NCI-H128 (cell line): ENCODE measurements around the gene EFNA3.

Experiments
- DNase-seq: peaks from one replicate; lab custom pipeline; 2025; ENCODE audit not compliant: unreplicated experiment; lab: John Stamatoyannopoulos, UW

EFNA3 gene

GRCh38 chr1:155083052-155083541, 4.5 kb downstream of the EFNA3 start:
- no peak for DNase-seq

DNA sequence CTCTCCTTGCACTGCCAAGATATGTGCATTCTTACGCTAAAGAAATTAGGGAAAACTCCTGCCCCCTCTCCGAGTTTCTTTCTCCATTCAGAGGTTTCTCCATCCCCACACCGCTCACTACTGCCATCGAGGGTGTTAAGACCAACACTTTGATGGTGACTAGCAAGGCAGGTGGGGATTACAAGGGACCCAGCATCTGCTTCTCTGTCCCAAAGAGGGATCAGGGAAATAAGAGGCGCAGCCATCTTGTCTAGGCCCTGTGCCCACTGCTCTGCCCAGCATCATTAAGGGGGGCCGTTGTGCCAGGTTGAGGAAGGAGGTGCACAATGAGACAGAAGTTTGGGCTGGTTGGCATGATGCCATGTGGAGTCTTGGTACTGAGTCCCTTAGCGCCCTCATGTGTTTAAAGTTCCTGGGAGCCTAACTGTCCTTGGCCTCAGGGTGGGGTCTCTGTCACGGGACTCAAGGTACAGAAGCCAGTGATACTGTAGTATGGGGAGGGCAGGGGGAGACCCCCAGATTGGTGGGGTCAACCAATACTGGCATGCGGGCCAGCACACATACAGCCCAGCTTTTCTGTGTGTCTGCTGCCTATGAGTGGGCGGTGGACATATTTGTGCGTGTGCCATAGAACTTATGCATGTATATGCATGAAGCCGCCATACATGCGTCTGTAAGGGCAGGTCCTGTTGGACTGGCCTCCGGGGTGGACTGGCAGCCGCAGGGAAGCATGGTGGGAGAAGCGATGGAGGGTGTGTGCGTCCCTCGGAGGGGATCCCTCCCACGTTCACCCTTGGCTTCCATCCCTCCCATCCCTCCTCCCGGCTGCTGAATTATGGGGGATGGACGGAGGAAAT, 5.5 kb downstream of the EFNA3 start:
- DNase-seq = no peak

GRCh38 chr1:155084722-155085503, 6.3 kb downstream of the EFNA3 start:
- peak; percentile 96 for DNase-seq

- no peak for DNase-seq
Measured at GRCh38 chr1:155085504-155086127, 7.0 kb downstream of the EFNA3 start.

DNA sequence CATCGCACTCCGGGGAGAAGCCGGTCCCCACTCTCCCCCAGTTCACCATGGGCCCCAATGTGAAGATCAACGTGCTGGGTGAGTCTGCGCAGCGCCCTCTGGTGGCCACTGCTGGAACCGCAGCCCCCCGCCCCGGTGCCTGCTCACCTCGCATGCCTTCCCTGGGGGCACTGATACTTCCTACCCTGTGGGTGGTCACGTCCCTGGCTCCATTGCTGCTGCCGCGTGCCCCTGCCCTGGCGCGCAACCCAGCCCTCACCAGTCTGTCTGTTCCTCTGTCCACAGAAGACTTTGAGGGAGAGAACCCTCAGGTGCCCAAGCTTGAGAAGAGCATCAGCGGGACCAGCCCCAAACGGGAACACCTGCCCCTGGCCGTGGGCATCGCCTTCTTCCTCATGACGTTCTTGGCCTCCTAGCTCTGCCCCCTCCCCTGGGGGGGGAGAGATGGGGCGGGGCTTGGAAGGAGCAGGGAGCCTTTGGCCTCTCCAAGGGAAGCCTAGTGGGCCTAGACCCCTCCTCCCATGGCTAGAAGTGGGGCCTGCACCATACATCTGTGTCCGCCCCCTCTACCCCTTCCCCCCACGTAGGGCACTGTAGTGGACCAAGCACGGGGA, 7.6 kb downstream of the EFNA3 start:
- DNase-seq = peak; percentile 17

DNA sequence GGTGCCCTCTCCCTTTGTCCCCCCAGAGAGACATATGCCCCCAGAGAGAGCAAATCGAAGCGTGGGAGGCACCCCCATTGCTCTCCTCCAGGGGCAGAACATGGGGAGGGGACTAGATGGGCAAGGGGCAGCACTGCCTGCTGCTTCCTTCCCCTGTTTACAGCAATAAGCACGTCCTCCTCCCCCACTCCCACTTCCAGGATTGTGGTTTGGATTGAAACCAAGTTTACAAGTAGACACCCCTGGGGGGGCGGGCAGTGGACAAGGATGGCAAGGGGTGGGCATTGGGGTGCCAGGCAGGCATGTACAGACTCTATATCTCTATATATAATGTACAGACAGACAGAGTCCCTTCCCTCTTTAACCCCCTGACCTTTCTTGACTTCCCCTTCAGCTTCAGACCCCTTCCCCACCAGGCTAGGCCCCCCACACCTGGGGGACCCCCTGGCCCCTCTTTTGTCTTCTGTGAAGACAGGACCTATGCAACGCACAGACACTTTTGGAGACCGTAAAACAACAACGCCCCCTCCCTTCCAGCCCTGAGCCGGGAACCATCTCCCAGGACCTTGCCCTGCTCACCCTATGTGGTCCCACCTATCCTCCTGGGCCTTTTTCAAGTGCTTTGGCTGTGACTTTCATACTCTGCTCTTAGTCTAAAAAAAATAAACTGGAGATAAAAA, 8.4 kb downstream of the EFNA3 start:
- DNase-seq = no peak

- peak; percentile 81 for DNase-seq
Measured at GRCh38 chr1:155091071-155092051, 12.7 kb downstream of the EFNA3 start.

- DNase-seq = no peak
Measured at GRCh38 chr1:155092131-155092530, 13.5 kb downstream of the EFNA3 start.

- DNase-seq = no peak
Measured at GRCh38 chr1:155092641-155093040, 14.0 kb downstream of the EFNA3 start.

GRCh38 chr1:155093911-155094621, 15.4 kb downstream of the EFNA3 start:
- peak; percentile 73 for DNase-seq

- no peak for DNase-seq
Measured at GRCh38 chr1:155094622-155094948, 15.9 kb downstream of the EFNA3 start.

DNA sequence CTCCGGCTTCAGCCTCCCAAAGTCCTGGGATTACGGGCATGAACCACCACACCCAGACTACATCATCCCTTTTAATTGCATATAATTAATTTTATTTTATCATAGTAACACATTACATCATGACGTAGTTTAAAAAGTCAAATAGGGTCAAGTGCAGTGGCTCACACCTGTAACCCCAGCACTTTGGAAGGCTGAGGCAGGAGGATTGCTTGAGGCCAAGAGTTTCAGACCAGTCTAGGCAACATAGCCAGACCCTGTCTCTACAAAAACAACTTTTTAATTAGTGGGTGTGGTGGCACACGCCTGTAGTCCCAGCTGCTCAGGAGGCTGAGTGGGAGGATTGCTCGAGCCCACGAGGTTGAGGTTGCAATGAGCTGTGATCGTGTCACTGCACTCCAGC, 20.7 kb downstream of the EFNA3 start:
- no peak for DNase-seq

DNA sequence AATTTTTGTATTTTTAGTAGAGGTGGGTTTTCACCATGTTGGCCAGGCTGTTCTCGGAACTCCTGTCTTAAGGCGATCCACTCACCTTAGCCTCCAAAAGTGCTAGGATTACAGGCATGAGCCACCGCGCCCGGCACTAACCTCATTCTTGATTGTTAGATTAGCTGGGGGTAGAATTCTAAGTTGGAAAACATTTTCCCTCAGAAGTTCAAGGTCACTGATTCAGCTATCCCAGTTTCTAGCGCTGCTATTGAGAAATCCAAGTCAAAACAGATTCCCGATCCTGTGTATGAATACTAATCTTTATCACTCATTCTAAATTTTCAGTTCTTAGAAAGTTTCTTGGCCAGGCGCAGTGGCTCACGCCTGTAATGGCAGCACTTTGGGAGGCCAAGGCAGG, 24.7 kb downstream of the EFNA3 start:
- no peak for DNase-seq

DNA sequence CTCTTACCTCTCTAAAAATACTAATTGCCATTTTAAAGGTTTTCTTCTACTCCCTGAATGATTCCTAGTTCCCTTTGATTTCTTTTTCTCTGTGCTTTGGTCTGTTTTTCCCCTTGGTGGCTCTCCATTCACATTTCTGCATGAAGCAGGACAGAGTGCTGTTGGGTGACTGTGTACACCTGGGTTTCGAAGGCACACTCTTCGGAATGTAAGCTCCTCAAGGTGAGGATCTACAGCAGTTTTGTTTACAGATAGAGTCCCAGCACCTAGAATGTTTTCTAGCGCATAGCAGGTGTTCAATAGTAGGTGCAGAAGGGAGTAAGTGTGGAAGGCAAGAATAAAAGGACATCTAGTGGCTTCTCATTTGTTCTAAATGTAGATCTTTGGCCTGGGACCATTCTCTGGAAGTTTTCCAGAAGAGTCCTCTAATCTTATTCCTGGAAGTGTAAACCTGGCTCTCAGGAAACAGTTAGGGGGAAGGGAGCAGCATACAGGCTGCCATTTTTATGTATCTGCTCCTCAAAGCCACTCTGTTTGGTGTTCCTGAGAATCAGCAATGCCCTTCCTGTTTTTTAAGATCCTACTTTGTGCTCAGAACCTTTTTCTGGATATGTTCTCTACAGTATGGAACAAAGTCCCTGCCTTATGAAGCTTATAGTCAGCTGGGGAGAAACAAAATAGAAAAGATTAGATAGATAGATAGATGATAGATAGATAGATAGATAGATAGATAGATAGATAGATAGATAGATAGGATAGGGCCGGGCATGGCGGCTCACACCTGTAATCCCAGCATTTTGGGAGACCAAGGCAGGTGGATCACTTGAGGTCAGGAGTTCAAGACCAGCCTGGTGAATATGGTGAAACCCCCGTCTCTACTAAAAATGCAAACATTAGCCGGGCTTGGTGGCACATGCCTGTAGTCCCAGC, 26.2 kb downstream of the EFNA3 start:
- no peak for DNase-seq

DNA sequence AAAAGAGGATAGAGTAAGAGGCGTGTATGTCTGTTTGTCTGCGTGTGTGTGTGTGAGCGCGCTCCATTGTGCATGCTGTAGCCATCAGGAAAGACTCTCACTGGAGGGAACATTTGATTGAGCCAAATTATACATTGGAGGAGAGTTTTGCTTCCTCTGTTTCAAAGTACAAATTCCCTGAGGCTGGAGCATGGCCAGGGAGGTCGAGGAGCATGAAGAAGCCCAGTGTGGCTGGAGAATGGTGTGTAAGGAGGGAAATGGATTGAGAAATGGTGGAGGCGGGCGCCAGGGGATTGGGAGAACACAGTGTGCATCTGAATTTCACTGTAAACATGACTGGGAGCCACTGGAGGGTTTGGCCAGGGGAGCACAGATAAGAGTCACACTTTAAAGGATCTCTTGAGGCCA, 27.0 kb downstream of the EFNA3 start:
- DNase-seq = no peak

DNA sequence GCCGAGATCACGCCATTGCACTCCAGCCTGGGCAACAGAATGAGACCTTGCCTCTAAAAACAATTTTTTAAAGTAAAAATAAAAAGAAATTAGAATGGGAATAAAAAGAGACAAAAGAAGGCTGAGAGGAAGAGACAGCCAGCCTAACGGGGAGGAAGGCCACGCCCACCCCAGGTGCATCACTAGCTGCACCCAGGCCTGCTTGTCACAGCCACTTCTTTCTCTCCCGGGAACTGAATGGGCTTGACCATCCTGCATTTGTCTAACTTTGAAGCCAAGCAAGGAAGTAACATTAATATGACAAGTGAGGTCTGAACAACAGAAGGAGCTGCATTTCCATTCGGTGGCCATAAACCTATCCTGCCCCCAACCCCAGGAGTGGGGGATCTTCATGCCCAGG, 28.2 kb downstream of the EFNA3 start:
- no peak for DNase-seq

- DNase-seq = no peak
Measured at GRCh38 chr1:155107309-155108264, 28.9 kb downstream of the EFNA3 start.
